PC-9 (cell line): ENCODE measurements around the gene PPP1R18. TPM values are rescaled to one million over a fixed set of nuclear protein-coding genes. Genes with fewer than 3 reads are reported as not detected.
"Not testable (repeated sequence)": the region's sequence is repeated elsewhere in the genome, so short reads cannot be mapped to it uniquely, and the experiment has no call there.

Source experiments
- BruUV-seq: library from RNA; stranded (reverse); fragments of 400-500 nt; replicated peaks from 2 replicates; lab custom pipeline; 2021; lab: Mats Ljungman, UMichigan
- CTCF ChIA-PET: fragments of 300-600 bp; sonication (Branson Sonifier 250); formaldehyde crosslinking; loops from one replicate; lab custom pipeline; 2022; ENCODE audit warnings: antibody characterized with exemption; lab: Charles Lee
- POLR2A ChIA-PET: fragments of 300-600 bp; sonication (Branson Sonifier 250); formaldehyde crosslinking; loops from one replicate; lab custom pipeline; 2022; ENCODE audit warnings: antibody characterized with exemption; ENCODE audit not compliant: unreplicated experiment; lab: Charles Lee
- DNase-seq, 2 experiments: peaks; one replicate each; pipeline versions ENCODE4 v3.0.0 to v3.0.0-alpha.2; 2015 to 2022; ENCODE audit warnings: mixed read lengths in 1 of 2
- H2AFZ ChIP-seq: fragments of 200-600 bp; sonication (generic); 2 replicates; pipeline ENCODE4 v1.8.1; 2017; ENCODE audit warnings: antibody characterized with exemption
- H3F3A ChIP-seq: fragments of 200-600 bp; sonication (generic); 2 replicates; pipeline ENCODE4 v1.8.1; 2017; ENCODE audit warnings: antibody characterized with exemption, mild to moderate bottlenecking, low read depth; ENCODE audit not compliant: insufficient read depth
- H3K27ac ChIP-seq: fragments of 200-600 bp; sonication (generic); 2 replicates; pipeline ENCODE4 v1.6.1; 2016; ENCODE audit warnings: mixed run types
- H3K27me3 ChIP-seq: fragments of 200-600 bp; sonication (generic); 2 replicates; pipeline ENCODE4 v1.6.1; 2016; ENCODE audit warnings: low read depth, mixed run types; ENCODE audit not compliant: insufficient read depth
- H3K36me3 ChIP-seq: fragments of 200-600 bp; sonication (generic); 2 replicates; pipeline ENCODE4 v1.6.1; 2016; ENCODE audit warnings: low read depth, mixed run types
- H3K4me1 ChIP-seq: fragments of 200-600 bp; sonication (generic); replicated peaks from 2 replicates; pipeline ENCODE4 v1.6.1; 2016; ENCODE audit warnings: mixed run types; ENCODE audit not compliant: insufficient read depth
- H3K4me2 ChIP-seq: fragments of 200-600 bp; sonication (generic); 2 replicates; pipeline ENCODE4 v1.6.1; 2017; ENCODE audit warnings: mixed run types
- H3K4me3 ChIP-seq: fragments of 200-600 bp; sonication (generic); 2 replicates; pipeline ENCODE4 v1.6.1; 2016; ENCODE audit warnings: mixed run types
- H3K79me2 ChIP-seq: fragments of 200-600 bp; sonication (generic); 2 replicates; pipeline ENCODE4 v1.6.1; 2017; ENCODE audit warnings: low read depth, mixed run types
- H3K9me2 ChIP-seq: fragments of 200-600 bp; sonication (generic); 2 replicates; pipeline ENCODE4 v1.8.1; 2017; ENCODE audit warnings: mild to moderate bottlenecking; ENCODE audit not compliant: insufficient read depth
- H3K9me3 ChIP-seq: fragments of 200-600 bp; sonication (generic); 2 replicates; pipeline ENCODE4 v1.8.1; 2016; ENCODE audit warnings: low read depth; ENCODE audit not compliant: insufficient read depth
- H4K20me1 ChIP-seq: fragments of 200-600 bp; sonication (generic); 2 replicates; pipeline ENCODE4 v1.8.1; 2017; ENCODE audit not compliant: insufficient read depth
- EZH2 ChIP-seq: fragments of 200-600 bp; sonication (generic); IDR thresholded peaks from 2 replicates; pipeline ENCODE4 v1.8.0; 2017; ENCODE audit warnings: antibody characterized with exemption, low read depth
- intact Hi-C: fragments of 100-400 bp; cut with micrococcal nuclease; formaldehyde crosslinking; loops from one replicate; pipeline ENCODE4 v1.10.0; 2022; ENCODE audit not compliant: unreplicated experiment
- total RNA-seq: library from RNA; stranded (reverse); gene quantifications from 2 replicates; pipeline ENCODE4 v1.2.3, GENCODE V29; 2021
- TF ChIP-seq, protein P1 (sequence below): fragments of 200-600 bp; sonication (generic); conservative IDR thresholded peaks from 2 replicates; pipeline ENCODE4 v1.6.1; 2017; ENCODE audit warnings: mixed run types, antibody characterized with exemption, mild to moderate bottlenecking, moderate library complexity

PPP1R18 gene
- total RNA-seq, 1 experiment from 2014 or later = 68.6 TPM

DNA sequence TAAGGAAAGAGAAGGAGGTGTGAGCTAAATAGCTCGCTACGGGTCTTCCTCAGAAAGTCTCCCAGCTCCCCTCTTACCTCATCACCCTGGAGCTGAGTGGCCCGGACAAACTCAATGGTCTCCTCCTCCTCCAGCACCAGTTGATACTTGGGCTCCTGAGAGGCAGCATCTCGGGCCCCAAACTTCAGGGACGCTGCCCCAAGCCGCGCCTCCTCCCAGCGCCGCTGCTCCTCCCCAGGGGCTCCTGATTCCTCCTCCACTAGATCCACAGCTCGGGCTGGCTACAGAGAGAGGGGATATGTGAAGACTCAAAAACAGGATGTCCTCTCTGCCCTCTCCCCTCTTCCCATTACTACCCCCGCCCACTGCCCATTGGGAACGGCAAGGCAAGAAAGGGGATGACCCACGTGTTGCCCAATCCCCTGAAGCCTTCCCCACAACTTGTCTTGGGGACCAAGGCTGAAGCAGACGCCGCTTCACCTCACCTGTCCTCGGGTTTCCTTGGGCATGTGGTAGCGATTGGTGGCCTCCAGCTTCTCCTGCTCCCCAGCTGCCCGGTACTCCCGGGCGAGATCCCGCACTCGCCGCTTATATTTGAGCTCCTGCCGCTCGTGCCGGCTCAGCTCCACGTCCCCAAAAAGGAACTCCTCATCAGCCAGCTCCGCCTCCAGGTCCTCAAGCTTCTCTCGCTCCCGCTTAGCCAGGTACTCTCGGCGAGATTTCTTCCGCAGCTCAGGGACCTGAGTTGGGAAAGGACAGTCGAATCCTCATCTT, 21.3 kb downstream of the PPP1R18 start:
- no peaks in the 10 kb centered on the region for H3K9me2 ChIP-seq
- no peak overlapping the region for H2AFZ ChIP-seq
- H3K27ac ChIP-seq = no peak overlapping the region
- no peaks in the 10 kb centered on the region for H3K27me3 ChIP-seq
- H3K79me2 ChIP-seq = no peaks in the 10 kb centered on the region
- H3K4me3 ChIP-seq = no peak overlapping the region
- TF ChIP-seq EZH2 = no peak
- H3K36me3 ChIP-seq = peaks cover 23% of the 10 kb centered on the region; the same call in 1 of the 2 replicates
- no peak overlapping the region for H3K4me2 ChIP-seq
- BruUV-seq = TSS peak; percentile 9
- ChIA-PET POLR2A (interaction anchor here (0.6 kb wide), 1 partner anchor 35 kb away, joined by 4 read pairs; no protein-coding TSS in a partner anchor), CTCF (no interaction called here)
- H4K20me1 ChIP-seq = no peaks in the 10 kb centered on the region; the same call in 1 of the 2 replicates
- H3F3A ChIP-seq = no peaks in the 10 kb centered on the region; the same call in 1 of the 2 replicates
- no peaks in the 10 kb centered on the region for H3K4me1 ChIP-seq
- no peak for DNase-seq
- H3K9me3 ChIP-seq = no peaks in the 10 kb centered on the region
- intact Hi-C loops = no loop called here

DNA sequence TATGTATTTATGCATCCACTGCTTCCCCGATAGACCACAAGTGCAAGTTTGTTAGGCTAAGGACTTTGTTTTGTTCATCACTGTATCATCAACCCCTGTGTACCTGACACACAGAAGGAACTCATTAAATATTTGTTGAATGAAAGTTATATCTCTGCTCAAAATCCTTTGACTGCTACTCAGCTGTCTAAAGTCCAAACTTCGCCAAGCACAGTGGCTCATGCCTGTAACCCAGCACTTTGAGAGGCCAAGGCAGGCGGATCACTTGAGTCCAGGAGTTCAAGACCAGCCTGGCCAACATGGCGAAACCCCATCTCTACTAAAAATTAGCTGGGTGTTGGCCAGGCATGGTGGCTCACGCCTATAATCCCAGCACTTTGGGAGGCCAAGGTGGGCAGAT, 28.5 kb downstream of the PPP1R18 start:
- CTCF ChIA-PET = not testable (repeated sequence)

GRCh38 chr6:30657454-30657853, 29.0 kb downstream of the PPP1R18 start:
- no peaks in the 10 kb centered on the region for H3K4me1 ChIP-seq
- no peak for TF ChIP-seq EZH2
- TF ChIP-seq, protein P1, sequence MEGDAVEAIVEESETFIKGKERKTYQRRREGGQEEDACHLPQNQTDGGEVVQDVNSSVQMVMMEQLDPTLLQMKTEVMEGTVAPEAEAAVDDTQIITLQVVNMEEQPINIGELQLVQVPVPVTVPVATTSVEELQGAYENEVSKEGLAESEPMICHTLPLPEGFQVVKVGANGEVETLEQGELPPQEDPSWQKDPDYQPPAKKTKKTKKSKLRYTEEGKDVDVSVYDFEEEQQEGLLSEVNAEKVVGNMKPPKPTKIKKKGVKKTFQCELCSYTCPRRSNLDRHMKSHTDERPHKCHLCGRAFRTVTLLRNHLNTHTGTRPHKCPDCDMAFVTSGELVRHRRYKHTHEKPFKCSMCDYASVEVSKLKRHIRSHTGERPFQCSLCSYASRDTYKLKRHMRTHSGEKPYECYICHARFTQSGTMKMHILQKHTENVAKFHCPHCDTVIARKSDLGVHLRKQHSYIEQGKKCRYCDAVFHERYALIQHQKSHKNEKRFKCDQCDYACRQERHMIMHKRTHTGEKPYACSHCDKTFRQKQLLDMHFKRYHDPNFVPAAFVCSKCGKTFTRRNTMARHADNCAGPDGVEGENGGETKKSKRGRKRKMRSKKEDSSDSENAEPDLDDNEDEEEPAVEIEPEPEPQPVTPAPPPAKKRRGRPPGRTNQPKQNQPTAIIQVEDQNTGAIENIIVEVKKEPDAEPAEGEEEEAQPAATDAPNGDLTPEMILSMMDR = no peak
- H3K27me3 ChIP-seq = no peaks in the 10 kb centered on the region
- no peaks in the 10 kb centered on the region for H3K79me2 ChIP-seq
- H2AFZ ChIP-seq = no peak overlapping the region
- intact Hi-C loops = no loop called here
- no peak overlapping the region for H3K4me2 ChIP-seq
- POLR2A ChIA-PET = no interaction called here
- no peak overlapping the region for H3K4me3 ChIP-seq
- no peaks in the 10 kb centered on the region for H4K20me1 ChIP-seq
- DNase-seq = no peak
- H3F3A ChIP-seq = peaks cover 8% of the 10 kb centered on the region; the same call in 1 of the 2 replicates
- no peaks in the 10 kb centered on the region for H3K9me3 ChIP-seq
- no TSS peak for BruUV-seq
- no peaks in the 10 kb centered on the region for H3K9me2 ChIP-seq
- H3K27ac ChIP-seq = no peak overlapping the region
- CTCF ChIA-PET = no interaction called here
- H3K36me3 ChIP-seq = peaks cover 16% of the 10 kb centered on the region

More for the DNA sequence above, 28.5 kb downstream of the PPP1R18 start:
- H3K9me3 ChIP-seq, intact Hi-C loops, BruUV-seq, H3K4me2 ChIP-seq, H4K20me1 ChIP-seq, H2AFZ ChIP-seq, DNase-seq, H3K9me2 ChIP-seq, H3K79me2 ChIP-seq, H3K4me3 ChIP-seq, H3F3A ChIP-seq, H3K4me1 ChIP-seq, H3K27ac ChIP-seq, POLR2A ChIA-PET, H3K27me3 ChIP-seq: not testable (repeated sequence)
- H3K36me3 ChIP-seq = peaks cover 17% of the 10 kb centered on the region

DNA sequence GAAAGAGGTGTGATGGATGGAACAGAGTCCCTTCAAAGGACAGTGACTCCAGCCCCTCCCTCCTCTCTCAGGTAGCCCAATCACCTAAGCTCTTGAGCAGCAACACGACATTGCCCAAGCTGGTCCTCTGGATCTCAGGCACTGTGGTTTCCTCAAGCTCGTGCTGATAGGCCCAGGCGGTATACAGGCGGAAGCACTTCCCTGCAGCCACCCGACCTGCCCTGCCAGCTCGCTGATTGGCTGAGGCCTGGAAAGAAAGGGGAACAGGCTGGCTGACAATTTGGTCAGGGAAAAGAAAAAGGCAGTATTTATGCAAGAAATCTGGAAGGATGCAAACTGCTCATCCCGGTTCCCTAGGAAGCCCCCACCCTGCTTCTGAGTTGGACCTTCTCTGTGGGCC, 29.9 kb downstream of the PPP1R18 start:
- ChIA-PET CTCF (interaction anchor here (0.5 kb wide), 1 partner anchor 459 kb away, joined by 4 read pairs; no protein-coding TSS in a partner anchor), POLR2A (interaction anchor here (0.6 kb wide), 1 partner anchor 85 kb away, joined by 3 read pairs; the partner anchor contains the start of gene ABCF1)
- BruUV-seq = no TSS peak

More for the DNA sequence above, 29.9 kb downstream of the PPP1R18 start:
- no peaks in the 10 kb centered on the region for H3K27me3 ChIP-seq
- H3K4me2 ChIP-seq = no peak overlapping the region
- H3K9me3 ChIP-seq = no peaks in the 10 kb centered on the region
- H3K27ac ChIP-seq = no peak overlapping the region
- intact Hi-C loops = no loop called here
- no peaks in the 10 kb centered on the region for H3K79me2 ChIP-seq
- peaks cover 11% of the 10 kb centered on the region for H3K36me3 ChIP-seq
- no peaks in the 10 kb centered on the region for H3K9me2 ChIP-seq
- H3K4me3 ChIP-seq = no peak overlapping the region
- TF ChIP-seq, protein P1 = no peak
- no peak for TF ChIP-seq EZH2
- H4K20me1 ChIP-seq = no peaks in the 10 kb centered on the region
- H2AFZ ChIP-seq = no peak overlapping the region
- H3K4me1 ChIP-seq = no peaks in the 10 kb centered on the region
- peaks cover 15% of the 10 kb centered on the region; the same call in 1 of the 2 replicates for H3F3A ChIP-seq
- DNase-seq = no peak
